Lung (tissue), 12 donors: Measurements from ENCODE around the gene TMEM53. TPM values are rescaled to one million over a fixed set of nuclear protein-coding genes. Genes with fewer than 3 reads are reported as not detected.

Experiments
- ATAC-seq: fragments of 200-7000 bp; cut with Tn5 transposase; one replicate; pipeline ENCODE4 v1.9.1; 2020; ENCODE audit warnings: moderate number of reproducible peaks; ENCODE audit not compliant: insufficient read depth, low FRiP score
- DNase-seq, 3 donors: peaks; one replicate each; pipeline ENCODE4 v3.0.0-alpha.2; 2013 to 2017
- H3K27ac ChIP-seq, 2 donors: one replicate each; pipeline ENCODE4 v1.5.1; 2013; ENCODE audit warnings: mild to moderate bottlenecking in 2 of 2, moderate library complexity in 2 of 2, control low read depth in 1 of 2, inconsistent platforms in 1 of 2, low read depth in 1 of 2, low read length in 1 of 2
- H3K27me3 ChIP-seq, 3 donors: one replicate each; pipeline ENCODE4 v1.5.1; 2013; ENCODE audit warnings: low read length in 2 of 3; ENCODE audit not compliant: control insufficient read depth in 3 of 3, insufficient read depth in 3 of 3
- H3K36me3 ChIP-seq, 4 donors: one replicate each; pipeline ENCODE4 v1.5.1; 2013; ENCODE audit warnings: low read length in 4 of 4, mild to moderate bottlenecking in 1 of 4, moderate library complexity in 1 of 4; ENCODE audit not compliant: control insufficient read depth in 4 of 4, insufficient read depth in 4 of 4
- H3K4me1 ChIP-seq, 5 donors: one replicate each; pipeline ENCODE4 v1.5.1; 2013; ENCODE audit warnings: low read length in 5 of 5, mild to moderate bottlenecking in 2 of 5, moderate library complexity in 1 of 5; ENCODE audit not compliant: control insufficient read depth in 5 of 5, insufficient read depth in 5 of 5
- H3K4me3 ChIP-seq: one replicate; pipeline ENCODE4 v1.5.1; 2013; ENCODE audit warnings: mild to moderate bottlenecking, control low read depth, moderate library complexity
- H3K9ac ChIP-seq, 2 donors: one replicate each; pipeline ENCODE4 v1.5.1; 2013; ENCODE audit warnings: low read length in 2 of 2, control low read depth in 1 of 2; ENCODE audit not compliant: insufficient read depth in 1 of 2
- H3K9me3 ChIP-seq, 4 donors: one replicate each; pipeline ENCODE4 v1.5.1; 2013; ENCODE audit warnings: low read length in 3 of 4, mild to moderate bottlenecking in 1 of 4, moderate library complexity in 1 of 4; ENCODE audit not compliant: control insufficient read depth in 4 of 4, insufficient read depth in 3 of 4
- CTCF ChIP-seq: IDR thresholded peaks from 2 replicates; pipeline ENCODE4 v1.5.1; 2012; ENCODE audit warnings: mild to moderate bottlenecking; ENCODE audit errors: control extremely low read depth, extremely low read depth
- WGBS, 2 donors: extraction: QIAGEN DNeasy Blood & Tissue Kit; methylation state at CpG; one replicate each; pipeline ENCODE4 v1.1.7; 2013; 5-methylcytosine and 5-hydroxymethylcytosine counted together
- polyA plus RNA-seq, 2 donors: library from polyadenylated mRNA; stranded (reverse); fragments of 200-250 nt; gene quantifications; one replicate each; pipeline ENCODE4 v1.2.1, GENCODE V29; 2013
- total RNA-seq, 2 donors: library from RNA; depleted of rRNA in 1 of 2; stranded (reverse); fragments of >200 nt in 1 of 2; gene quantifications; one replicate each; pipeline ENCODE4 v1.2.1, GENCODE V29; 2014 to 2021
- donor health status: control.
- donor health status: control.
- donor health status: Bipolar disorder and iron deficiency.
- donor health status: healthy.
- donor health status: DM: yes; HTN: yes; CAD: no.

TMEM53 gene
- total and polyA plus RNA-seq, 4 donors, result 7.1 to 26.4 (median 18.4) TPM

- H3K27ac ChIP-seq, result no peak overlapping the region
- H3K4me1 ChIP-seq, result no peaks in the 10 kb centered on the region
- H3K9ac ChIP-seq, result no peak overlapping the region
- H3K27me3 ChIP-seq, result peaks cover 0 to 15% (median 2%) of the 10 kb centered on the region in 3 donors
- no peak for DNase-seq
- ATAC-seq, result no peak
- TF ChIP-seq CTCF, result no peak
- WGBS, 2 donors, result 73 to 81% methylated on average over 12 of the region's 12 CpGs
- H3K9me3 ChIP-seq, result no peaks in the 10 kb centered on the region
- H3K4me3 ChIP-seq, result no peak overlapping the region
- H3K36me3 ChIP-seq, result no peaks in the 10 kb centered on the region
These were observed 63.6 kb downstream of the TMEM53 start for GRCh38 chr1:44610527-44611148.

- no peak for DNase-seq
- no peaks in the 10 kb centered on the region for H3K4me1 ChIP-seq
- H3K27ac ChIP-seq, result no peak overlapping the region
- H3K27me3 ChIP-seq, result peaks cover 0 to 12% (median 2%) of the 10 kb centered on the region in 3 donors
- no peaks in the 10 kb centered on the region for H3K36me3 ChIP-seq
- no peak for TF ChIP-seq CTCF
- 85 to 87% methylated on average over 25 of the region's 25 CpGs for WGBS, 2 donors
- no peak for ATAC-seq
- no peak overlapping the region for H3K9ac ChIP-seq
- no peaks in the 10 kb centered on the region for H3K9me3 ChIP-seq
- H3K4me3 ChIP-seq, result no peak overlapping the region
These were observed 64.3 kb downstream of the TMEM53 start for GRCh38 chr1:44609768-44610526.

- H3K4me1 ChIP-seq, result no peaks in the 10 kb centered on the region
- peak; percentile 44 to 51 (median 50) for DNase-seq
- 60 to 74% methylated on average over 10 of the region's 10 CpGs for WGBS, 2 donors
These were observed 64.9 kb downstream of the TMEM53 start for GRCh38 chr1:44609412-44609767.

More at GRCh38 chr1:44609412-44609767, 64.9 kb downstream of the TMEM53 start:
- peak; percentile 9 for TF ChIP-seq CTCF
- H3K27me3 ChIP-seq, result peaks cover 0 to 12% (median 4%) of the 10 kb centered on the region in 3 donors
- no peak overlapping the region for H3K4me3 ChIP-seq
- H3K9me3 ChIP-seq, result no peaks in the 10 kb centered on the region
- no peak overlapping the region for H3K9ac ChIP-seq
- no peak for ATAC-seq
- H3K36me3 ChIP-seq, result no peaks in the 10 kb centered on the region
- H3K27ac ChIP-seq, result no peak overlapping the region
